Chondrocyte (in vitro differentiated cells): ENCODE measurements around the gene CHRNA4. TPM values are rescaled to one million over a fixed set of nuclear protein-coding genes. Genes with fewer than 3 reads are reported as not detected.

ENCODE experiments used
- DNase-seq: peaks from one replicate; pipeline ENCODE4 v3.0.0; 2021; ENCODE audit warnings: mixed read lengths, low spot score
- H3K27ac Mint-ChIP-seq: one replicate; pipeline ENCODE4 v1.8.0; 2021; ENCODE audit warnings: mild to moderate bottlenecking, moderate library complexity, mixed read lengths; ENCODE audit not compliant: unreplicated experiment
- H3K27me3 Mint-ChIP-seq: 2 replicates; pipeline ENCODE4 v1.8.0; 2021; ENCODE audit warnings: low read depth, mixed read lengths
- H3K36me3 Mint-ChIP-seq: 2 replicates; pipeline ENCODE4 v1.8.0; 2021; ENCODE audit warnings: low read depth, mixed read lengths
- H3K4me1 Mint-ChIP-seq: 2 replicates; pipeline ENCODE4 v1.8.0; 2021; ENCODE audit warnings: low read depth, mild to moderate bottlenecking, mixed read lengths
- H3K4me3 Mint-ChIP-seq: one replicate; pipeline ENCODE4 v1.8.0; 2021; ENCODE audit warnings: mild to moderate bottlenecking, moderate library complexity, mixed read lengths; ENCODE audit not compliant: unreplicated experiment
- H3K9me3 Mint-ChIP-seq: 2 replicates; pipeline ENCODE4 v1.8.0; 2021; ENCODE audit warnings: low read depth, mixed read lengths
- CTCF ChIP-seq: fragments of 200-600 bp; sonication (generic); IDR thresholded peaks from 2 replicates; pipeline ENCODE4 v1.5.0; 2021; ENCODE audit warnings: antibody characterized with exemption, mild to moderate bottlenecking, moderate library complexity
- total RNA-seq: library from RNA; stranded (reverse); gene quantifications from 3 replicates; pipeline ENCODE4 v1.2.1, GENCODE V29; 2021

The CHRNA4 gene
- total RNA-seq, 1 donor from 2014 or later = not detected

- Mint-ChIP-seq H3K27ac (no peak overlapping the region), H3K4me1 (no peaks in the 10 kb centered on the region)
- DNase-seq = no peak
Observed at GRCh38 chr20:63395723-63396122, 34.6 kb upstream of the CHRNA4 start.

GRCh38 chr20:63394920-63395455 lies 33.8 kb upstream of the CHRNA4 start:
- Mint-ChIP-seq H3K9me3 (peaks cover 8% of the 10 kb centered on the region), H3K4me3 (no peak overlapping the region), H3K36me3 (peaks cover under 1% of the 10 kb centered on the region), H3K27ac (no peak overlapping the region), H3K4me1 (no peaks in the 10 kb centered on the region), H3K27me3 (peaks cover 25% of the 10 kb centered on the region)
- TF ChIP-seq CTCF = no peak
- no peak for DNase-seq

More at GRCh38 chr20:63395723-63396122, 34.6 kb upstream of the CHRNA4 start:
- Mint-ChIP-seq H3K36me3 (no peaks in the 10 kb centered on the region), H3K4me3 (no peak overlapping the region), H3K27me3 (peaks cover 31% of the 10 kb centered on the region), H3K9me3 (peaks cover 5% of the 10 kb centered on the region)
- no peak for TF ChIP-seq CTCF

GRCh38 chr20:63394069-63394919 lies 33.1 kb upstream of the CHRNA4 start:
- H3K36me3 Mint-ChIP-seq = peaks cover 2% of the 10 kb centered on the region
- no peaks in the 10 kb centered on the region for H3K4me1 Mint-ChIP-seq
- H3K9me3 Mint-ChIP-seq = peaks cover 13% of the 10 kb centered on the region
- no peak overlapping the region for H3K4me3 Mint-ChIP-seq
- DNase-seq = no peak
- H3K27ac Mint-ChIP-seq = no peak overlapping the region
- H3K27me3 Mint-ChIP-seq = peaks cover 23% of the 10 kb centered on the region
- TF ChIP-seq CTCF = no peak

- Mint-ChIP-seq H3K4me1 (no peaks in the 10 kb centered on the region), H3K9me3 (peaks cover 18% of the 10 kb centered on the region), H3K27ac (no peak overlapping the region), H3K4me3 (no peak overlapping the region), H3K27me3 (peaks cover 23% of the 10 kb centered on the region), H3K36me3 (peaks cover 2% of the 10 kb centered on the region)
- no peak for TF ChIP-seq CTCF
- DNase-seq = no peak
Observed at GRCh38 chr20:63393566-63393965, 32.4 kb upstream of the CHRNA4 start.

- peaks cover 2% of the 10 kb centered on the region for H3K36me3 Mint-ChIP-seq
- no peak for TF ChIP-seq CTCF
- H3K4me1 Mint-ChIP-seq = no peaks in the 10 kb centered on the region
- no peak for DNase-seq
- no peak overlapping the region for H3K4me3 Mint-ChIP-seq
- H3K27me3 Mint-ChIP-seq = peaks cover 23% of the 10 kb centered on the region
- peaks cover 23% of the 10 kb centered on the region for H3K9me3 Mint-ChIP-seq
- H3K27ac Mint-ChIP-seq = no peak overlapping the region
Observed at GRCh38 chr20:63392465-63393365, 31.6 kb upstream of the CHRNA4 start.
